IgD-negative memory B cell (primary cell): Measurements from ENCODE around the gene TP63. TPM values are rescaled to one million over a fixed set of nuclear protein-coding genes. Genes with fewer than 3 reads are reported as not detected.
A peak's percentile ranks its signal among the peaks of the same experiment; 100 is the strongest.
"Not testable (repeated sequence)": the region's sequence is repeated elsewhere in the genome, so short reads cannot be mapped to it uniquely, and the experiment has no call there.

Experiments
- H3K27ac Mint-ChIP-seq, 3 donors: one replicate each; pipeline ENCODE4 v1.8.0; 2020 to 2022; ENCODE audit warnings: mild to moderate bottlenecking in 3 of 3, mixed read lengths in 3 of 3, moderate library complexity in 1 of 3
- H3K27me3 Mint-ChIP-seq: one replicate; pipeline ENCODE4 v1.8.0; 2021; ENCODE audit warnings: mixed read lengths
- H3K36me3 Mint-ChIP-seq: one replicate; pipeline ENCODE4 v1.8.0; 2020; ENCODE audit warnings: mild to moderate bottlenecking, mixed read lengths
- H3K4me1 Mint-ChIP-seq, 3 donors: one replicate each; pipeline ENCODE4 v1.8.0; 2020 to 2022; ENCODE audit warnings: mixed read lengths in 3 of 3, mild to moderate bottlenecking in 1 of 3
- H3K4me3 Mint-ChIP-seq, 4 donors: one replicate each; pipeline ENCODE4 v1.8.0; 2020 to 2022; ENCODE audit warnings: mild to moderate bottlenecking in 4 of 4, mixed read lengths in 4 of 4, moderate library complexity in 3 of 4
- H3K9me3 Mint-ChIP-seq, 3 donors: one replicate each; pipeline ENCODE4 v1.8.0; 2020 to 2021; ENCODE audit warnings: mixed read lengths in 3 of 3, mild to moderate bottlenecking in 1 of 3
- polyA plus RNA-seq: library from polyadenylated mRNA; unstranded; fragments of 300-500 nt; fragmentation: Illumina TruSeq; gene quantifications from one replicate; pipeline ENCODE4 v1.2.3, GENCODE V29; 2021

TP63 gene
- 1.0 TPM for polyA plus RNA-seq

- Mint-ChIP-seq H3K36me3 (no peaks in the 10 kb centered on the region), H3K27me3 (no peaks in the 10 kb centered on the region), H3K4me1 (peaks cover 13 to 21% (median 17%) of the 10 kb centered on the region in 3 donors), H3K27ac (peak within 1 kb of the TSS; percentile 57 to 91 (median 81)), H3K4me3 (peak within 1 kb of the TSS; percentile 67 to 78 (median 74)), H3K9me3 (no peaks in the 10 kb centered on the region)
Measured at GRCh38 chr3:189631373-189631408, at the start of gene TP63. TSS of gene TP63 (plus strand) at chr3:189631389. CDS start at chr3:189631516, 127 bp downstream.

GRCh38 chr3:189582179-189582578 is 49.0 kb upstream of the TP63 start:
- Mint-ChIP-seq H3K27me3 (no peaks in the 10 kb centered on the region), H3K4me1 (peaks cover 0 to 6% (median 0%) of the 10 kb centered on the region in 3 donors), H3K4me3 (no peak overlapping the region), H3K27ac (no peak overlapping the region), H3K9me3 (peaks cover 0 to 3% (median 0%) of the 10 kb centered on the region in 3 donors), H3K36me3 (no peaks in the 10 kb centered on the region)

- H3K9me3 Mint-ChIP-seq, result no peaks in the 10 kb centered on the region
- no peak overlapping the region for H3K27ac Mint-ChIP-seq
- H3K36me3 Mint-ChIP-seq, result no peaks in the 10 kb centered on the region
Measured at GRCh38 chr3:189584645-189585044, 46.5 kb upstream of the TP63 start.

GRCh38 chr3:189586941-189587663 is 44.1 kb upstream of the TP63 start:
- H3K36me3 Mint-ChIP-seq, result no peaks in the 10 kb centered on the region
- no peak overlapping the region for H3K4me3 Mint-ChIP-seq
- no peaks in the 10 kb centered on the region for H3K27me3 Mint-ChIP-seq
- peaks cover 0 to 6% (median 0%) of the 10 kb centered on the region in 3 donors for H3K4me1 Mint-ChIP-seq
- peaks cover 0 to 4% (median 1%) of the 10 kb centered on the region in 3 donors for H3K9me3 Mint-ChIP-seq
- H3K27ac Mint-ChIP-seq, result no peak overlapping the region

More at GRCh38 chr3:189584645-189585044, 46.5 kb upstream of the TP63 start:
- Mint-ChIP-seq H3K27me3 (no peaks in the 10 kb centered on the region), H3K4me3 (no peak overlapping the region), H3K4me1 (peaks cover 0 to 6% (median 0%) of the 10 kb centered on the region in 3 donors)

- no peak overlapping the region for H3K4me3 Mint-ChIP-seq
- peaks cover 0 to 6% (median 0%) of the 10 kb centered on the region in 3 donors for H3K4me1 Mint-ChIP-seq
- no peak overlapping the region for H3K27ac Mint-ChIP-seq
- H3K36me3 Mint-ChIP-seq, result no peaks in the 10 kb centered on the region
- H3K27me3 Mint-ChIP-seq, result no peaks in the 10 kb centered on the region
- H3K9me3 Mint-ChIP-seq, result peaks cover 0 to 4% (median 1%) of the 10 kb centered on the region in 3 donors
Measured at GRCh38 chr3:189587664-189588040, 43.5 kb upstream of the TP63 start.

DNA sequence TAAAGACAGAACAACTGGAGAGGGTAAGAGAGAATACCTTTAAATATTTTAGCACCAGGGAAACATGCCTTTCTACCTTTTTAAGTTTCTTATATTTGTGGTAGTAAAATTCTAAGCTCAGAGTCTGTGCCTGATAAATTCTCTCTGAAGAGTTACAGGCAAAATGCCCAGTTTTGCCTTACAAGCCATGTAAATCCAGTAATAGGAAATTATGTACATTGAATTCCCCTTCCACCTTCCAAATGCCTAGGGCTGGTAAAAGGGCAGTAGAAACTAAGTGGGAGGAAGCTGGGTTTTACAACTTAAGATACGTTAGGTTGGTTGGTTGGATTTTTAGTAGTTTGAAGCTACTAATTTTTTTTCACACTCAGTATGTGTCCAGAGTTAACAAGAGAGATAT is 43.1 kb upstream of the TP63 start:
- Mint-ChIP-seq H3K27me3 (no peaks in the 10 kb centered on the region), H3K4me1 (peaks cover 0 to 6% (median 0%) of the 10 kb centered on the region in 3 donors), H3K4me3 (no peak overlapping the region), H3K27ac (no peak overlapping the region), H3K9me3 (peaks cover 0 to 4% (median 1%) of the 10 kb centered on the region in 3 donors), H3K36me3 (no peaks in the 10 kb centered on the region)

DNA sequence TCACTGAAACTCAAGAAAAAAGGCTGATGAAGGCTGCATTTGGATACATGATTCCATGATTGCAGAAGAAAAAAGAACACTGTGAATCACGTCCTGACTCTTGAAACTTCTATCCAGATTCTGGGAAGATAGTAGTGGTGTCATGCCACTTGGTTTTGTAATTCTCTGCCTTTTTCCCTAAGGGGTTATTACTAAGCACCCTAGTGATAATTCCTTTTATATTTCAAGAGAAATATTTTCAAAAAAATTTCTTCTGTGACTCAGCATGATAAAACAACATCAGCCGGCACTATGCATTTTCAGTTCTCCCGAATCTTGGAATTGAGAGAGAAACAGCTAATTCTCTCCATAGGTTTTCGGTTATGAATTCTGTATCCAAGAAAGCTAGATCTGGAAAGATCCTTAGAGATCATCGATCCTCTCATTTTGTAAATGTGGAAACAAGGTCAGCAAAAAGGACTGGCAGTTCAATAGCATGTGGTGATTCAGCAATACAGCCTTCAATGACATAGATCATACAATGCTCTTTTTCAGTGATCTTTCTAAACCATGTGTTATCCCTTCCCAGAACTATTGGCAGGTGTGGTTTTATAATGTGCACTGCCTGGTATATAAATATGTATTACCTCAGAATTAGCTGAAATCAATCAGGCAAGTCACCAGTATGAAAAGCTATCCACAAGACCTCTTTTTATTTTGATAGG is 42.6 kb upstream of the TP63 start:
- Mint-ChIP-seq H3K27ac (no peak overlapping the region), H3K9me3 (peaks cover 0 to 4% (median 1%) of the 10 kb centered on the region in 3 donors), H3K4me3 (no peak overlapping the region), H3K4me1 (peaks cover 0 to 6% (median 2%) of the 10 kb centered on the region in 3 donors), H3K36me3 (no peaks in the 10 kb centered on the region), H3K27me3 (no peaks in the 10 kb centered on the region)

GRCh38 chr3:189589179-189589569 is 42.0 kb upstream of the TP63 start:
- H3K4me1 Mint-ChIP-seq, result peaks cover 0 to 6% (median 2%) of the 10 kb centered on the region in 3 donors
- no peak overlapping the region for H3K4me3 Mint-ChIP-seq
- H3K36me3 Mint-ChIP-seq, result no peaks in the 10 kb centered on the region
- H3K27ac Mint-ChIP-seq, result no peak overlapping the region
- H3K27me3 Mint-ChIP-seq, result no peaks in the 10 kb centered on the region
- peaks cover 0 to 4% (median 1%) of the 10 kb centered on the region in 3 donors for H3K9me3 Mint-ChIP-seq

GRCh38 chr3:189590223-189590622 is 41.0 kb upstream of the TP63 start:
- Mint-ChIP-seq H3K9me3 (peaks cover 0 to 4% (median 1%) of the 10 kb centered on the region in 3 donors), H3K36me3 (no peaks in the 10 kb centered on the region), H3K4me3 (no peak overlapping the region), H3K27me3 (no peaks in the 10 kb centered on the region), H3K4me1 (peaks cover 0 to 6% (median 2%) of the 10 kb centered on the region in 3 donors), H3K27ac (no peak overlapping the region)

DNA sequence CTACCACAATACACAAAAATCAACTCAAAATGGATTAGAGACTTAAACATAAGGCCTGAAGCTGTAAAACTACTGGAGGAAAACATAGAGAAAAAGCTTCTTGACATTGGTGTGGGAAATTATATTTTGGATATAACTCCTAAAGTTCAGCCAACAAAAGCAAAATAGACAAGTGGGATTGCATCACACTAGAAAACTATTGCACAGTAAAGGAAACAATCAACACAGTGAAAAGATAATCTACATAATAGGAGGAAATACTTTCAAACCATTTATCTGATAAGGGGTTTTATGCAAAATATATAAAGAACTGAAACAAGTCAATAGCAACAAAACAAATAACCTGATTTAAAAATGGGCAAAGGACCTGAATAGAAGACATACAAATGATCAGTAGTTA is 37.6 kb upstream of the TP63 start:
- H3K27ac Mint-ChIP-seq, result no peak overlapping the region
- no peaks in the 10 kb centered on the region for H3K27me3 Mint-ChIP-seq
- no peaks in the 10 kb centered on the region for H3K36me3 Mint-ChIP-seq
- H3K4me1 Mint-ChIP-seq, result peaks cover 0 to 2% (median 0%) of the 10 kb centered on the region in 3 donors
- peaks cover 1 to 5% (median 4%) of the 10 kb centered on the region in 3 donors for H3K9me3 Mint-ChIP-seq
- H3K4me3 Mint-ChIP-seq, result no peak overlapping the region

GRCh38 chr3:189596078-189596979 is 34.9 kb upstream of the TP63 start:
- H3K27ac Mint-ChIP-seq, H3K9me3 Mint-ChIP-seq, H3K36me3 Mint-ChIP-seq, H3K4me1 Mint-ChIP-seq, H3K27me3 Mint-ChIP-seq, H3K4me3 Mint-ChIP-seq: not testable (repeated sequence)

GRCh38 chr3:189597918-189598317 is 33.3 kb upstream of the TP63 start:
- Mint-ChIP-seq H3K27me3 (no peaks in the 10 kb centered on the region), H3K27ac (no peak overlapping the region), H3K36me3 (no peaks in the 10 kb centered on the region), H3K4me1 (peaks cover 0 to 2% (median 0%) of the 10 kb centered on the region in 3 donors), H3K4me3 (no peak overlapping the region), H3K9me3 (peaks cover 0 to 5% (median 0%) of the 10 kb centered on the region in 3 donors)

GRCh38 chr3:189598530-189599225 is 32.5 kb upstream of the TP63 start:
- Mint-ChIP-seq H3K27ac (no peak overlapping the region), H3K4me1 (no peaks in the 10 kb centered on the region), H3K4me3 (no peak overlapping the region)

DNA sequence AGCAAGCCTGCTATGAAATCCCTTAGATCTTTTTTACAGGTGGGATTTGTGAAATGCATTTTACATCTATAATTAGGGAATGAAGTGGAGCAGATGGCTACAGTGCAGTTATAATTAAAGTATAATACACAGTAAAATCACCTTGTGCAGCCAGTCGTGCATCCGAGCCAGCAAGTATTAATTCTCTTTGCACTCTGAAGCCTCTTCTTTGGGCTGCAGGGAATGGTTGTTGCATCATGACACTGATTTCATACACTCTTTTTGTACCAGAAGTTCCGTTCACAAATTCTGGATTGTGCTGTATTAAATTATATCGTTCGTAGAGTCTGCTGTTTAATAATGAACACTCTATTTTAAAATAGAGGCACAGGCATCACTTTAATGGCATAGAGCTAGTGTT is 28.7 kb upstream of the TP63 start:
- Mint-ChIP-seq H3K9me3 (peaks cover 2 to 10% (median 4%) of the 10 kb centered on the region in 3 donors), H3K4me3 (no peak overlapping the region), H3K4me1 (no peaks in the 10 kb centered on the region), H3K27ac (no peak overlapping the region), H3K36me3 (no peaks in the 10 kb centered on the region), H3K27me3 (no peaks in the 10 kb centered on the region)

More at GRCh38 chr3:189598530-189599225, 32.5 kb upstream of the TP63 start:
- Mint-ChIP-seq H3K36me3 (no peaks in the 10 kb centered on the region), H3K9me3 (peaks cover 0 to 5% (median 0%) of the 10 kb centered on the region in 3 donors), H3K27me3 (no peaks in the 10 kb centered on the region)

GRCh38 chr3:189605717-189606116 is 25.5 kb upstream of the TP63 start:
- H3K4me1 Mint-ChIP-seq, result peaks cover 0 to 1% (median 0%) of the 10 kb centered on the region in 3 donors
- H3K4me3 Mint-ChIP-seq, result no peak overlapping the region
- H3K27me3 Mint-ChIP-seq, result no peaks in the 10 kb centered on the region
- H3K27ac Mint-ChIP-seq, result no peak overlapping the region
- H3K9me3 Mint-ChIP-seq, result peaks cover 2 to 14% (median 7%) of the 10 kb centered on the region in 3 donors
- no peaks in the 10 kb centered on the region for H3K36me3 Mint-ChIP-seq
